ENCODE data around the gene CC2D1A.

Gene CC2D1A

DNA sequence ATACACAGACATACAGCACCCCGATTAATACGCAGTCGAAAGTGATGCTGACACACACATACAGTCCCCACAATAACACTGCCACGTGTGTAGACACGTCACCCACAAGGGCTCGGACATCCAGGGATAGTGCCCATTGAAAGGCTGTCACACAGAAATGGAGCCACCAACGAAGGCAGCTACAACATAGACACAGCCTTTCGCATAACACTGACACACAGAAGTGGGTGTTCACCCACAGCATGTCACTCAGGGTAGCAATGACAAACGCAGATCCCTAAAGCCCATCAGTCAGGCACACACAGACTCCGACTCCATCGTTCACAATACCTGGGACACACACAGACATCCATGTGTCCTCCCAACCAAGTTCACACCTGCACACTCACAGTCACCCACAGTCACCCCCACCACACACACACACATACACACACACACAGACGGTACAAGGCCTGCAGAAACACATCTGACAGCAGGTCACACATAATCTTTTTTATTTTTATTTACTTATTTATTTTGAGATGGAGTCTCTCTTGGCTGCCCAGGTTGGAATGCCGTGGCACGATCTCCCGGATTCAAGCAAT is 39.4 kb upstream of the CC2D1A start:
- Histone ChIP-seq H3K27me3 (ENCODE audit: insufficient read depth, poor library complexity, severe bottlenecking) (peaks cover 18% of the 10 kb centered on the region), H3K4me3 (replicated peaks; ENCODE audit: insufficient read depth, low read length) (no peak overlapping the region), H3K27ac (replicated peaks) (no peak overlapping the region)
- no peak for DNase-seq (ENCODE audit: low read depth in 1 of 2, low spot score in 1 of 2)
- TF ChIP-seq GABPA (IDR thresholded peaks at IDR 0.05; ENCODE audit: low read depth): no peak
- no peak for TF ChIP-seq SPI1 (IDR thresholded peaks at IDR 0.05; ENCODE audit: borderline replicate concordance, low read depth)
- TF ChIP-seq POLR2AphosphoS5 (IDR thresholded peaks at IDR 0.05; ENCODE audit: low read depth): no peak
- TF ChIP-seq, protein P1, sequence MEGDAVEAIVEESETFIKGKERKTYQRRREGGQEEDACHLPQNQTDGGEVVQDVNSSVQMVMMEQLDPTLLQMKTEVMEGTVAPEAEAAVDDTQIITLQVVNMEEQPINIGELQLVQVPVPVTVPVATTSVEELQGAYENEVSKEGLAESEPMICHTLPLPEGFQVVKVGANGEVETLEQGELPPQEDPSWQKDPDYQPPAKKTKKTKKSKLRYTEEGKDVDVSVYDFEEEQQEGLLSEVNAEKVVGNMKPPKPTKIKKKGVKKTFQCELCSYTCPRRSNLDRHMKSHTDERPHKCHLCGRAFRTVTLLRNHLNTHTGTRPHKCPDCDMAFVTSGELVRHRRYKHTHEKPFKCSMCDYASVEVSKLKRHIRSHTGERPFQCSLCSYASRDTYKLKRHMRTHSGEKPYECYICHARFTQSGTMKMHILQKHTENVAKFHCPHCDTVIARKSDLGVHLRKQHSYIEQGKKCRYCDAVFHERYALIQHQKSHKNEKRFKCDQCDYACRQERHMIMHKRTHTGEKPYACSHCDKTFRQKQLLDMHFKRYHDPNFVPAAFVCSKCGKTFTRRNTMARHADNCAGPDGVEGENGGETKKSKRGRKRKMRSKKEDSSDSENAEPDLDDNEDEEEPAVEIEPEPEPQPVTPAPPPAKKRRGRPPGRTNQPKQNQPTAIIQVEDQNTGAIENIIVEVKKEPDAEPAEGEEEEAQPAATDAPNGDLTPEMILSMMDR (IDR thresholded peaks at IDR 0.05; ENCODE audit: insufficient read depth, low read length): no peak
- TF ChIP-seq, protein P2, sequence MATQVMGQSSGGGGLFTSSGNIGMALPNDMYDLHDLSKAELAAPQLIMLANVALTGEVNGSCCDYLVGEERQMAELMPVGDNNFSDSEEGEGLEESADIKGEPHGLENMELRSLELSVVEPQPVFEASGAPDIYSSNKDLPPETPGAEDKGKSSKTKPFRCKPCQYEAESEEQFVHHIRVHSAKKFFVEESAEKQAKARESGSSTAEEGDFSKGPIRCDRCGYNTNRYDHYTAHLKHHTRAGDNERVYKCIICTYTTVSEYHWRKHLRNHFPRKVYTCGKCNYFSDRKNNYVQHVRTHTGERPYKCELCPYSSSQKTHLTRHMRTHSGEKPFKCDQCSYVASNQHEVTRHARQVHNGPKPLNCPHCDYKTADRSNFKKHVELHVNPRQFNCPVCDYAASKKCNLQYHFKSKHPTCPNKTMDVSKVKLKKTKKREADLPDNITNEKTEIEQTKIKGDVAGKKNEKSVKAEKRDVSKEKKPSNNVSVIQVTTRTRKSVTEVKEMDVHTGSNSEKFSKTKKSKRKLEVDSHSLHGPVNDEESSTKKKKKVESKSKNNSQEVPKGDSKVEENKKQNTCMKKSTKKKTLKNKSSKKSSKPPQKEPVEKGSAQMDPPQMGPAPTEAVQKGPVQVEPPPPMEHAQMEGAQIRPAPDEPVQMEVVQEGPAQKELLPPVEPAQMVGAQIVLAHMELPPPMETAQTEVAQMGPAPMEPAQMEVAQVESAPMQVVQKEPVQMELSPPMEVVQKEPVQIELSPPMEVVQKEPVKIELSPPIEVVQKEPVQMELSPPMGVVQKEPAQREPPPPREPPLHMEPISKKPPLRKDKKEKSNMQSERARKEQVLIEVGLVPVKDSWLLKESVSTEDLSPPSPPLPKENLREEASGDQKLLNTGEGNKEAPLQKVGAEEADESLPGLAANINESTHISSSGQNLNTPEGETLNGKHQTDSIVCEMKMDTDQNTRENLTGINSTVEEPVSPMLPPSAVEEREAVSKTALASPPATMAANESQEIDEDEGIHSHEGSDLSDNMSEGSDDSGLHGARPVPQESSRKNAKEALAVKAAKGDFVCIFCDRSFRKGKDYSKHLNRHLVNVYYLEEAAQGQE (IDR thresholded peaks at IDR 0.05; ENCODE audit: insufficient replicate concordance, low read depth): no peak

DNA sequence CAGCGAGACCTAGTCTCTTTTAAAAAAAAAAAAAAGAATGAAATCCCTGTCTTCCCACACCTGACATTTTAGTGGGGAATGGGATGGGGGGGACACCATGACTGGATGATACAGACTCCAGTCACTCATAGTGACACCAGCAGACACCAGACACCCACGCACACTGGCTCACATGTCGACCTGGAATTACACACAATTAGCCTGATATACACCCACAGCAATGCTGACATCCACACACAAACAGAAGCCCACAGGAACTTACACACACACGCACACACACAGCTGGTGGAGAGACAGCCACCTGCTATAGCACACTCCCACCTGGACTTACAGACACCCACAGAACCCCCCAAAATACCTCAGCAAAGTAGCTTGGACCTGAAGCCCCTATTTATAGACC is 37.3 kb upstream of the CC2D1A start:
- Histone ChIP-seq H3K4me3 (replicated peaks; ENCODE audit: insufficient read depth, low read length) (no peak overlapping the region), H3K27me3 (ENCODE audit: insufficient read depth, poor library complexity, severe bottlenecking) (peaks cover 18% of the 10 kb centered on the region), H3K27ac (replicated peaks) (no peak overlapping the region)
- TF ChIP-seq GABPA (IDR thresholded peaks at IDR 0.05; ENCODE audit: low read depth): no peak
- TF ChIP-seq SPI1 (IDR thresholded peaks at IDR 0.05; ENCODE audit: borderline replicate concordance, low read depth): no peak
- TF ChIP-seq POLR2AphosphoS5 (IDR thresholded peaks at IDR 0.05; ENCODE audit: low read depth): no peak
- TF ChIP-seq, protein P1 (IDR thresholded peaks at IDR 0.05; ENCODE audit: insufficient read depth, low read length): no peak
- TF ChIP-seq, protein P2 (IDR thresholded peaks at IDR 0.05; ENCODE audit: insufficient replicate concordance, low read depth): no peak
- no peak for DNase-seq (ENCODE audit: low read depth in 1 of 2, low spot score in 1 of 2)

DNA sequence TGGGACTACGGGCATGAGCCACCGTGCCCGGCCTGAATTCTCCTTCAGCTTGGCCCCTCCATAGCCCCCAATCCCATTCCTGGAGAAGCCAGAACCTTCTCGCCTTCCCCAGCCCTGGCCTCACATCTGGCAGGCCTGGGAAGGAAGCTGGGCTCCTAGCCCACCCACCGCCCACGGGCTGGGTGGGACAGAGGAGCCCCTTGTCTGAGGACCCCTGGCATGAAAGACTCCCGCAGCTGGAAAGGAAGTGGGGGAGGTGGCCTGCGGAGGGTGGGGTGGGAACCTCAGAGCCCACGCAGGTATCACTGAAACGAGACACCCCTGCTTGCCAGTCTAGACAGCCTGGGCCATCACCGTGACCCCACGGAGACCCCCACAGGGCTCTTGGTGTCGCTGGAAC is 36.7 kb upstream of the CC2D1A start:
- TF ChIP-seq GABPA (IDR thresholded peaks at IDR 0.05; ENCODE audit: low read depth) (no peak), POLR2AphosphoS5 (IDR thresholded peaks at IDR 0.05; ENCODE audit: low read depth) (no peak)
- TF ChIP-seq, protein P1 (IDR thresholded peaks at IDR 0.05; ENCODE audit: insufficient read depth, low read length): no peak
- TF ChIP-seq, protein P2 (IDR thresholded peaks at IDR 0.05; ENCODE audit: insufficient replicate concordance, low read depth): no peak
- Histone ChIP-seq H3K27me3 (ENCODE audit: insufficient read depth, poor library complexity, severe bottlenecking) (peaks cover 14% of the 10 kb centered on the region), H3K4me3 (replicated peaks; ENCODE audit: insufficient read depth, low read length) (no peak overlapping the region), H3K27ac (replicated peaks) (no peak overlapping the region)
- no peak for DNase-seq (ENCODE audit: low read depth in 1 of 2, low spot score in 1 of 2)
